OCI-LY3 (cell line): ENCODE measurements around the gene UPB1.

Experiments
- CTCF ChIP-seq: fragments of 200-600, 300-600 bp; sonication (generic); IDR thresholded peaks from 2 replicates; pipeline ENCODE4 v1.5.1; 2014; ENCODE audit warnings: antibody characterized with exemption, low read length, low read depth
- EZH2phosphoT487 ChIP-seq: fragments of 200-600 bp; shearing (Covaris generic); IDR thresholded peaks from 2 replicates; pipeline ENCODE4 v1.6.1; 2018; ENCODE audit warnings: antibody characterized with exemption, mixed run types, low read depth

- TF ChIP-seq CTCF, result no peak
- TF ChIP-seq EZH2phosphoT487, result no peak
Measured at GRCh38 chr22:24474221-24474620, 20.9 kb upstream of the UPB1 start.
